H1 (cell line): ENCODE measurements around the gene CSAD. TPM values are rescaled to one million over a fixed set of nuclear protein-coding genes. Genes with fewer than 3 reads are reported as not detected.

Experiments used
- BRCA1 ChIP-seq: IDR thresholded peaks from 2 replicates; pipeline ENCODE4 v1.6.1; 2012; ENCODE audit warnings: low read depth, low read length, improper control_type of control experiment
- CHD7 ChIP-seq: fragments of 300-600 bp; sonication (generic); IDR thresholded peaks from 2 replicates; pipeline ENCODE4 v1.7.1; 2012; ENCODE audit warnings: low read length, moderate library complexity, mild to moderate bottlenecking, inconsistent platforms; ENCODE audit not compliant: insufficient replicate concordance
- FOSL1 ChIP-seq: IDR thresholded peaks from 2 replicates; pipeline ENCODE4 v1.6.1; 2011; ENCODE audit warnings: mild to moderate bottlenecking, low read depth, low read length, moderate library complexity; ENCODE audit not compliant: insufficient read depth
- MAX ChIP-seq: IDR thresholded peaks from 2 replicates; pipeline ENCODE4 v1.6.1; 2012; ENCODE audit warnings: inconsistent platforms
- NRF1 ChIP-seq: IDR thresholded peaks from 2 replicates; pipeline ENCODE4 v1.6.1; 2011; ENCODE audit warnings: mild to moderate bottlenecking, low read depth, low read length, improper control_type of control experiment
- POLR2AphosphoS5 ChIP-seq: IDR thresholded peaks from 2 replicates; pipeline ENCODE4 v1.6.1; 2011; ENCODE audit warnings: low read depth, low read length
- POU5F1 ChIP-seq: IDR thresholded peaks from 2 replicates; pipeline ENCODE4 v1.6.1; 2011; ENCODE audit warnings: low read depth, mild to moderate bottlenecking, low read length, moderate library complexity
- RBBP5 ChIP-seq: IDR thresholded peaks from 2 replicates; pipeline ENCODE4 v1.7.1; 2012; ENCODE audit warnings: low read depth, mild to moderate bottlenecking, inconsistent platforms, low read length, moderate library complexity, borderline replicate concordance
- RFX5 ChIP-seq: IDR thresholded peaks from 2 replicates; pipeline ENCODE4 v1.6.1; 2011; ENCODE audit warnings: low read depth, low read length, improper control_type of control experiment, borderline replicate concordance
- SIRT6 ChIP-seq: IDR thresholded peaks from one replicate; pipeline ENCODE4 v1.7.1; 2012; ENCODE audit warnings: low read length, inconsistent platforms
- TBP ChIP-seq: IDR thresholded peaks from 2 replicates; pipeline ENCODE4 v1.6.1; 2011; ENCODE audit warnings: low read depth, low read length, improper control_type of control experiment
- polyA plus RNA-seq, 7 experiments: library from polyadenylated mRNA; depleted of rRNA in 3 of 7; stranded (reverse) in 5 of 7; unstranded in 2 of 7; fragments of >200 nt in 5 of 7; fragments of 200-250 nt in 2 of 7; gene quantifications; 1 replicate in 5 of 7; 2 replicates in 1 of 7; 4 replicates in 1 of 7; pipeline versions ENCODE4 v1.2.1 to v1.2.3, GENCODE V29; 2011 to 2013; ENCODE audit warnings: missing spikeins in 2 of 7, mixed read lengths in 2 of 7
- total RNA-seq: library from RNA; stranded (reverse); fragmentation: NEBNext Ultra II Directional; extraction: Animal tissue kit (Norgen Biotek cat#: 25700); gene quantifications from 2 replicates; pipeline ENCODE4 v1.2.1, GENCODE V29; 2021

The CSAD gene
- total and polyA plus RNA-seq, 2 of the 8 experiments (the other 6 are each of a cell fraction or from before 2014, with no cell fraction given): 8.8 to 11.3 TPM

- TF ChIP-seq MAX (peak; percentile 56), BRCA1 (no peak), NRF1 (peak; percentile 75), TBP (no peak; the same call in 1 of the 2 replicates), RBBP5 (no peak; the same call in 1 of the 2 replicates), FOSL1 (no peak), RFX5 (no peak), POU5F1 (no peak), POLR2AphosphoS5 (no peak), SIRT6 (no peak), CHD7 (no peak)
These were observed at the start of gene CSAD, which contains the start of gene ZNF740 (continued) for GRCh38 chr12:53180220-53180930.
